ENCODE measurements around the gene H2AZ1.

The H2AZ1 gene

GRCh38 chr4:99946356-99947189, 3.5 kb downstream of the H2AZ1 start, which contains the start of gene DNAJB14:
DNAJB14 (minus strand) TSS chr4:99946618; CDS start chr4:99946571, 47 bp downstream.
- peak; percentile 74 for DNase-seq (ENCODE audit: low read depth)

GRCh38 chr4:99945718-99946355, 4.2 kb downstream of the H2AZ1 start:
- DNase-seq (ENCODE audit: low read depth), result no peak

DNA sequence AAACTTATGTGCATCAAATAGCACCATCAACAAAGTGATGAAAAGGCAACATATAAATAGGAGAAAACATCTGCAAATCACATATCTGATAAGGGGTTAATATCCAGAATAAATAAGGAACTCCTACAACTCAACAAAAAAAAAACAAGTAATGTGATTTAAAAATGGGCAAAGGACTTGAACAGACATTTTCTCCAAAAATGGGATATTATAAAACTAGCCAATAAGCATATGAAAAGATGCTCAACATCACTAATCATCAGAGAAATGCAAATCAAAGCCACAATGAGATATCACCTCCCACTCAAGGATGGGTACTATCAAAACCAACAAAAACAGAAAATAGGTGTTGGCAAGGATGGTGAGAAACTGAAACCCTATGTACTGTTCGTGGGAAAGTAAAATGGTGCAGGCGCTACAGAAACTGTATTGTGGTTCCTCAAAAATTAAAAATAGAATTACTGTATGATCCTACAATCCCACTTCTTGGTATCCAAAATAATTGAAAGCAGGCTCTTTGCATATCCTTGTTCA, 6.1 kb downstream of the H2AZ1 start:
- DNase-seq (ENCODE audit: low read depth), result no peak

DNA sequence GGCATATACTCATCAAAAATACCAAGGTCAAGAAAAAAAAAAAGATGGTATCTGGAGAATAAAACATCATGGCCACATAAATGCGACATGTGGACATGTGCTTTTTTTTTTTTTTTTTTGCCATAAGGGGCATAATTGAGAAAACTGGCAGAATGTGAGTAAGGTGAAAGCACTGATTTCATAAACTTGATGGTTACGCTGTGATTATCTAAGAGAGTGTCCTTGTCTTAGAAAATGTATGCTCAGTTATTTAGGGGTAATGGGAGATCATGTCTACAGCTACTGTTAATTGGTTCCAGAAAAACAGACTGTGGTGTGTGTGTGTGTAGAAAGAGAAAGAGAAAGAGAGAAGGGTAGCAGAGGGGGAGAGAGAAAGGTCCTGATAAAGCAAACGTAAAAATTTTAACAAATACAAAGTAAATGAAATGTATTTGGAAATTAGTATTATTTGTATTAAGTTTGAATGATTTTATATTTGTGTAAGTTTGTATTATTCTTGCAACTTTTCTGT, 11.8 kb downstream of the H2AZ1 start:
- no peak for DNase-seq (ENCODE audit: low read depth)

GRCh38 chr4:99934891-99935290, 15.2 kb downstream of the H2AZ1 start:
- no peak for DNase-seq (ENCODE audit: low read depth)

GRCh38 chr4:99927566-99927965, 22.5 kb downstream of the H2AZ1 start:
- no peak for DNase-seq (ENCODE audit: low read depth)

- no peak for DNase-seq (ENCODE audit: low read depth)
Observed at GRCh38 chr4:99921174-99921573, 28.9 kb downstream of the H2AZ1 start.

DNA sequence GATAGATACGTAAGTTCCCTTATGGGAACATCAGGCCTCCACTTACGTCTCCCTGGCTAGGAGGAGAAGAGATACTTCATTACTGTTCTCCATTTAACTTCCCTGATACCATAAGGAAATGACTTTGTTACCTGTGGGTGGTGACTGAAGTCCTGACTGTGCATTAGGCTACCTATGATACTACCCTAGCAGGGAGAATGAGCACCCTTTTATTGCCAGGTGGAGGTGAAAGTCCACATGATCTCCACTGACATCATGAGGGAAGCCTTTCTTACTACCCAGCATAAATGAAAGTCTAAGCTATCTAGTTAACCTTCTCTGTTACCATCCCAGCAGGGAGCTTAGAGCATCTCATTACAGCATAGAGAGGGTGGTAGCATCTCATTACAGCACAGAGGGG, 31.4 kb downstream of the H2AZ1 start:
- no peak for DNase-seq (ENCODE audit: low read depth)

DNA sequence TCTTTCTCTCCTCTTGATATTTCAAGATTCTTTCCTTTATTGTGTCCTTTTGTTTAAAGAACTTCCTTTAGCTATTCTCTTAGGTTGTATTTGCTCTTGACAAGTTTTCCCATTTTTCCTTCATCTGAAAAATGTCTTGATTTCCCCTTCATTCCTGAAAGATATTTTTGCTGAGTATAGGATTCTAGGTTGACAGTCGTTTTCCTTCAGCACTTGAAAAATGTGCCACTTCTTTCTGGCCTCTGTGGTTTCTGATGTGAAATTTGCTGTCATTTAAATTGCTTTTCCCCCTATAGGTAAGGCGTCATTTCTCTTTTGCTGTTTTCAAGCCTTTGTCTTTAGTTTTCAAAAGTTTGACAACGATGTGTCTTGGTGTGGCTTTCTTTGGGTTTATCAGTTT, 32.5 kb downstream of the H2AZ1 start:
- no peak for DNase-seq (ENCODE audit: low read depth)

DNA sequence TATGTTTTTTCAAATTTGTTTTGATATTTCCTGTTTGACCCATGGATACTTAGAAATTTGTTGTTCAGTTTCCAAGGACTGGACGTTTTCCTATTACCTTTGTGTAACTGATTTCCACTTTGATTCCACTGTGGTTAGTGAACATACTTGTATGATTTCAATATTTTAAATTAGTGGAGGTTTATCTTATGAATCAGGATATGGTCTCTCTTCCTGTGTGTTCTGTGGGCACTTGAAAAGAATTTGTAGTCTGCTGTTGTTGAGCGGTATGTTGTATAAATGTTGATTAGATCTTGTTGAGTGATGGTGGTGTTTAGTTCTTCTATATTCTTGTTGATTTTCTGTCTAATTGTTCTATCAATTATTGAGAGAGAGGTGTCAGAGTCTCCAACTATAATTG, 34.6 kb downstream of the H2AZ1 start:
- no peak for DNase-seq (ENCODE audit: low read depth)

All from activated T-cell treated with anti-CD3 and anti-CD28 coated beads for 24 hours (primary cell).